ENCODE results near the gene CORO1C.
"Not testable (repeated sequence)": the region's sequence is repeated elsewhere in the genome, so short reads cannot be mapped to it uniquely, and the experiment has no call there.

The CORO1C gene

DNA sequence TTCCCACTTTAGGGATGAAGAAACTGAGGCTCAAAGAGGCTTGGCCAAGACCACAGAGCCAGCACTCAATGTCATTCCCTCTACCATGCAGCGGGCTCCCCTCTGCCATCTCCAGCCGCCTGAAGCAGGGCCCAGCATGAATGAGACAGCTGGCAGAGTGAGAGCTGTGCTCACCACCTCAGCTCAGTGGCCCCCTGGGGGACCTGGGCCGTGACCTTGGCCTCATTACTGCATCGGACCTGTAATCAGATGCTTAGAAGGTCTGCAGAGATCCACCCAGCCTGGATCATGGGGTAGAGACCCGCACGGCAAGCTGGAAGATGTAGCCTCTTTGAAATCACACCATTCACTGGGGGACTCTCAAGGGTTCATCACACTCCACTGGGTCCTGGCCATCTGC is 22.7 kb upstream of the CORO1C start:
- DNase-seq (ENCODE audit: low read depth) = no peak

DNA sequence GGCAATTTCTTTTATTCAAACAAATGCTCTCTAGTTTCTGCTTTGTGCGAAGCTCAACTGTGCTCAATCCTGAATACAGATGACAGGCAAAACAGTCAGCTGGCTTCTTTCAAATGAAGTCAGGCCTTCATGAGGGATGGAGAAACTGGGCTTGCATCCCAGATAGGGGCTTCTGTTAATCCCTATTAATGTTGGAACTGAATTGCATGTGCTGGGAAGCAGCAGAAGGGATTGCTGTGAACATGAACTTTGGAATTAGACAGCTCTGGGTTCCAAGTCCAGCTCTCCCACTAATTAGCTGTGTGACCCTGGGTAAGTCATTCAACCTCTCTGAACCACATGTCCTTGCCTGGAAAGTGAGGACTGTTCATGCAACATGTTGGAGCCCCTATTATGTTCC is 21.1 kb upstream of the CORO1C start:
- DNase-seq (ENCODE audit: low read depth) = no peak

DNA sequence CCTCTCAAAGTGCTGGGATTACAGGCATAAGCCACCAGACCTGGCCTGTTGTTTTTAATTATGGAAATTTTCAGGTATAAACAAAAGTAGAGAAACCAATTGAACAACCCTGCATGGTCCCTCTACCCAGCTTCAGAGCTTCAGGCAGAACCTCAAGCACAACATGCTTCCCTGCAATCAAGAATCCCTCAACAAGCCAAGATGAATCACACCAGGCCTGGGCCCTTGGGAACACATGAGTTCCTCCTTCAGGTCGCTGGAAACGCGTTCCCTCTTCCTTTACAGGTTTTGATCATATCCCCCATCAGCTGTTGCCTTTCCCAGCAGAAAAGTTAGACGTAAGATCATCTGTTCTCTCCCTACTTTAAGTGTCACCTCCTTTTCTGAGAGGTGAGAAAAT is 20.5 kb upstream of the CORO1C start:
- DNase-seq (ENCODE audit: low read depth) = no peak

DNA sequence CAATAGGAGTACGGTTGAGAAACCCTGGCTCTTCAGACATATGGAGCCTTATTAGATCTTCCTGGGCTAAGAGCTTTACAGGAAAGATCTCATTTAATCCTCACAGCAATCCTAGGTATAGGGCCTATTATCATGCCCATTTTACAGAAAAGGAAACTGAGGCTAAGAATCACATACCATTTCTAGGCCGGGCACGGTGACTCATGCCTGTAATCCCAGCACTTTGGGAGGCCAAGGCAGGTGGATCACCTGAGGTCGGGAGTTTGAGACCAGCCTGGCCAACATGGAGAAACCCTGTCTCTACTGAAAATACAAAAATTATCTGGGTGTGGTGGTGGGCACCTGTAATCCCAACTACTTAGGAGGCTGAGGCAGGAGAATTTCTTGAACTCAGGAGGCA is 19.7 kb upstream of the CORO1C start:
- DNase-seq (ENCODE audit: low read depth) = not testable (repeated sequence)

DNA sequence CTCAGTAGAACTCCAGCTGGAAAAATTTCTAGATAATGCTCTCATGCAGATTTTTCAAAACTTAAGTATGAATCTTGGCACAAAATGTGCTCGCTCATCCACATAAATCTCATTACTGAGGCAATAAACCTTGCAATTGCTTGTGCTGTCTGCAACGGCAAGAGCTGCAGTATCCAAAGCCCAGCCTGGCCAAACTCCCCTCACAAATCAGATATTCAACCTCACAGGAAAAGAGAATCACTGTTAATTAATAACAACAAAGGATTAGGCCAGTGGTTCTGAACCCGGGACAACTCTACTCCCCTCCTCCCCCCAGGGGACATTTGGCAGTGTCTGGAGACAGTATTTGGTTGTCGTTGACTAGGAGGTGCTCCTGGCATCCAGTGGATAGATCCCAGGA is 19.2 kb upstream of the CORO1C start:
- DNase-seq (ENCODE audit: low read depth) = no peak

DNA sequence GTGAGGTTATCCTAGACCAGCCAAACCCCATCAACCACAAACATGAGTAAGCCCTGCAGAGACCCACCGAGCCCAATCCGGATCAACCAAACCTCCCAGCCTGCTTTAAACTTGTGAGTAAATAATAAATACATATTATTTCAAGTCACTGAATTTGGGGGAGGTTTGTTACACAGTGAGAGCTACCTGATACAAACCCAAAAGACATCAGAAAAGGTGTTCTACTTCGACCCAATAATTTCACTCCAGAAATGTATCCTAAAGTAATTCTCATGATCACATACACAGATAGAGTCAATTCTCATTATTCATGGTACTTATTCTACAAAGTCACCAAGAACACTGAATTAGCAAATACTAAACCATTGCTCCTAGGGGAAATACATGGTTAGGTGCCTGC is 16.2 kb upstream of the CORO1C start:
- DNase-seq (ENCODE audit: low read depth) = no peak

DNA sequence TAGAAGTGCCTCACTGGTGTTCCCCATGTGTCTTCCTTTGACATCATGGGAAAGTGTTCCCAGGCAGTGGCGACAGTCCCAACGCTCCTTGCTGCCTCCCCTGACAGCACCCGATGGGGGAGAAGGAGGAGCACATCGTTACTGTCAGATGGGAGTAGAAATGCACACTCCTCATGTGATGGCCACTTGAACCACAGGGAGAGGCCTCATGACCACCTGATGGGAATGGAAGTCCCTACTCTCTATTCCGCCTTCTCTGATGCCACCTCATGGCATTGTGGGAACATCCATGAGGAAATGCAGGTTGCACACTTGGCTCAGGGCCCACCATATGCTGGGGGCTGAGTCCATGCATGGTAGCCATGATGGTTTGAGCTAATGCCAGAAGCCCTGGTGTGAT is 14.3 kb upstream of the CORO1C start:
- no peak for DNase-seq (ENCODE audit: low read depth)

DNA sequence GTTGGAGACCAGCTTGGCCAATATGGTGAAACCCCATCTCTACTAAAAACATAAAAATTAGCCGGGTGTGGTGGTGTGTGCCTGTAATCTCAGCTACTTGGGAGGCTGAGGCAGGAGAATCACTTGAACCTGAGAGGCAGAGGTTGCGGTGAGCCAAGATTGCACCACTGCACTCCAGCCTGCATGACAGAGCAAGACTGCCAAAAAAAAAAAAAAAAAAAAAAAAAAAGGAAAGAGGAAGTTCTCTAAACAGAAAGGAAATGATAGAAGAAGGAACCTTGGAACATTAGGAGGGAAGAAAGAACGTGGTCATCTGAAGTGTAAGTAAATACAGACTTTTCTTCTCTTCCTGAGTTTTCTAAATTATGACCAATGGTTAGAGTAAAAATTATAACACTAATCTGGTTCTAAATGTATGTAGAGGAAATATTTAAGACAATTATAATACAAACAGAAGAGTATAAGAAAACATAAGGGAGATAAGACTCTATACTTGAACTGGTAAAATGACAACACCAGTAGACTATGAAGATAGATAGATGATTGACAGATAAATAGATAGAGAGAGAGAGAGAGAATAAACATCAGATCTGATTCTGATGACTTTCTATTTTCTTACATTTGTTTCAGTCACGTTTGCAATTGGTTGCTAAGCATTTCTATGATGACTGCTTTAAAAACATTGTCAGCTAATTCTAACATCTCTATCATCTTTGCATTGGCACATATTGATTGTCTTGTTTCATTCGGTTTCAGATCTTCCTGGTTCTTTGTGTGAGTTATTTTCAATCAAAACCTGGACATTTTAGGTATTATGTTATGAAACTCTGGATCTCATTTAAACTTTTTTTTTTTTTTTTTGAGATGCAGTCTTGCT is 12.9 kb upstream of the CORO1C start:
- DNase-seq (ENCODE audit: low read depth) = no peak

DNA sequence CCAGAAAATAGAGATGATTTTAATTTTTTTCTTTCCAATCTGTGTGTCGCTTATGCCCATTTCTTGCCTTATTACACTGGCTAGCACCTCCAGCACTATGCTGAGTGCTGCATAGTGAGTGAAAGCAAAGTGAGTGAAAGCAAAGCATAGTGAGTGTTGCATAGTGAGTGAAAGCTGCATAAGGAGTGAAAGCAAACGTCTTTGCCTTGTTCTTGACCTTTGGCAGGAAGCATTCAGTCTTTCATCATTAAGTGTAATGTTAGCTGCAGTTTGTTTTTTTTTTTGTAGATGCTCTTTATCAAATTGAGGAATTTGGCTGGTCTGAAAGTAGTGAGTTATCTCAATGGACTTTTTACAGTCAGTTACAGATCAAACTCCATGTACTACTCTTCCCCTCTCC is 6.9 kb upstream of the CORO1C start:
- no peak for DNase-seq (ENCODE audit: low read depth)

DNA sequence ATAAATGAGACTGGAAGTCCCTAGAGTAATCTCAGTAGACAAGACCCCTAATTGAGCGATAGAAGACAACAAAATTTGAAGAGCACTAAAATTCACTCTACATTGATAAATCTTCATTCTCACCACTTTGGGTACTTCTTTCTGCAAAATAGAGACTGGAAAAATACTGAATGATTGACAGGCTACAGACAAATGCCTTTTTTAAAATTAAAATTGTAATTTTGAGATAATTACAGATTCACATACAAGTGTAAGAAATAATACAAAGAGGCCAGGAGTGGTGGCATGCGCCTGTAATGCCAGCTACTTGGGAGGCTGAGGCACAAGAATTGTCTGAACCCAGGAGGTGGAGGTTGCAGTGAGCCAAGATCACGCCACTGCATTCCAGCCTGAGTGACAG is 4.5 kb upstream of the CORO1C start:
- DNase-seq (ENCODE audit: low read depth) = no peak

DNA sequence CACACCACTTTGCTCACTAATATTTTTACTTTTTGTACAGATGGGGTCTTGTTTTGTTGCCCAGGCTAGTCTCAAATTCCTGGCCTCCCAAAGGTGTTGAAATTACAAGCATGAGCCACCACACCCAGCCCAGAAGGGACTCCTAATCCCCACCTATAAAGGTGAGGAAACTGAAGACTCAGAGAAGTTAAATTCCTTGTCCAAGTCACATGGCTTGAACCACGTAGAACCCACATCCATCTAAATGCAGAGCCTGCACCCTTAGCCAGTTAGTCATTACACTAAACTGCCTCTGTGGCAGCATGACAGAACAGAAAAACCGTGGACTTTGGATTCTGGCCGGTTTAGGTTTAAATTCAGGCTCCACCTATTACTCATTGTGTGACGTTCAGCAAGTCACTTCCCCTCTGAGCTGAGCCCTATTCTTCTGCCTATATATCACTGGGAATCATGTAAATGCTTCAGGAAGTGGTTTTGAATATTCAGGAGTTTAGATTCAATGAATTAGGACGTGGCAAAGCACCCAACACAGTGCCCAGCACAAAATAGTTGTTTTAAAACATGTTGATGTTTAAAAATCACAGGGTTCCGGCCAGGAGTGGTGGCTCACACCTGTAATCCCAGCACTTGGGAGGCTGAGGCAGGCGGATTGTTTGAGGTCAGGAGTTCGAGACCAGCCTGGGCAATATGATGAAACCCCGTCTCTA is 3.0 kb upstream of the CORO1C start:
- DNase-seq (ENCODE audit: low read depth) = peak; percentile 75

DNA sequence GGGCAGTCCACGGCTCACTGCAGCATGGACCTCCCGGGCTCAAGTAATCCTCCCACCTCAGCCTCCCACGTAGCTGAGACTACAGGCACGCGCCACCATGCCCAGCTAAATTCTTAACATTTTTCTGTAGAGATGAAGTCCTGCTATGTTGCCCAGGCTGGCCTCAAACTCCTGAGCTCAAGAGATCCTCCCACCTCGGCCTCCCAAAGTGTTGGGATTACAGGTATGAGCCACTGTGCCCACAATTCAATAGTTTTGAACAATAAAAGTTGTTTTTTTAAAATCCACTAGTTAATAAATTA is 1.9 kb upstream of the CORO1C start:
- not testable (repeated sequence) for DNase-seq (ENCODE audit: low read depth)

DNA sequence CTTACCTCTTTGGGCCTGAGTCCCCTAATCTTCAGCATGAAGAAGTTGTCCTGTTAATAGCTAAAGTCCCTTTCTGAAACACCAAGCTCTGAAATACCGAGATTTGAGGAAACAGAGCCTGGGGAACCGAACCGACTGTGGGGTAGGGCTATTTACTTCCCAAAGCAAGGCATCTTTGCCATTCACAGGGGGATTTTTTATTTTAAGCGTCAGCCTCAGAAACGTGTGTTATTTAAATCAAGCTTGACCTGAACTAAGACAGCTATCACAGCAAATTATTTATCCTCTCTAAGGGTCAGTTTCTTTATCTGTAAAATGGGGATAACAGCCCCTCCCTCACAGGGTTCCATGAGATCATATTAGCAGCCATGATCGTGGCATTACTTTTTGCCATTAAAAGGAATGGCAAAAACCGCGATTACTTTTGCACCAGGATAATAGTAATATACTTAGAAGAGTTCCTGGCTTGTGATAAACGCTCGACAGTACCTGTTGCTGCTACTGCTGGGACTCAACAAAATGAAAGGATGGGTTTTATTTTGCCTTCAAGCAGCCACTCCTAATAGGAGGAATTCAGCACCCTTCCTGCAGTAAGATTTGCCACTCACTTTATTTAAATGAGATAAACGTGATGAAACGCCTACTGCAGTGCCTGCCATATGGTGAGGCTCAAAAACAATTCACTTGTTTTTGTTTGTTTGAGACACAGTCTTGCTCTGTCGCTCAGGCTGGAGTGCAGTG is 1.3 kb upstream of the CORO1C start:
- DNase-seq (ENCODE audit: low read depth) = no peak

DNA sequence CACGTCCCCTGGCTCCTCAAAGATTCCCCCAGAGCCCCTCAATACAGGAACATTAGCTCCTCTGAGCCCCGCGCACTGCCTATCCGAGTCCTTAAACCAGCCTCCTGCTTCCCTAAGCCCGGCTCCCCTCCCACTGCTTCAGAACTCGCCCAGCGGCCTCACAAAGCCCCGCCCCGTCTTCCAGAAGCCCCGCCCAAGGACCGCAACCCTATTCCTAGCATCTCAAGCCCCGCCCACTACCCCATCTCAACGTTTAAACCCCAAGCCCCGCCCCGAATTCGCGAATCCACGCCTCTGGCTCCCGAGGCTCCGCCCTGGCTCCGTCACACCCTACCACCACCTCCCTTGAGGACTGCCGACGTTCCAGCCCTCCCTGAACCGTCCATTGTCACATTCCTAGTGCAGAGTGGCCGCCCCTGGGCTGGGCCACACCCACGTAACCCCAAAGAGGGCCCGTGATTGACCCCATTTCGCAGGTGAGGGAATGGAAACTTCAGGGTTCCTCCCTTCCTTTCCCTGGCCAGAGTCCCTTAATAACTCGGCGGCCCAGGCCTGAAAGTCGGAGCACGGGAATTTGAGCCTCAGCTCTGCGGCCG is 646 bp upstream of the CORO1C start:
- DNase-seq (ENCODE audit: low read depth) = peak; percentile 90

DNA sequence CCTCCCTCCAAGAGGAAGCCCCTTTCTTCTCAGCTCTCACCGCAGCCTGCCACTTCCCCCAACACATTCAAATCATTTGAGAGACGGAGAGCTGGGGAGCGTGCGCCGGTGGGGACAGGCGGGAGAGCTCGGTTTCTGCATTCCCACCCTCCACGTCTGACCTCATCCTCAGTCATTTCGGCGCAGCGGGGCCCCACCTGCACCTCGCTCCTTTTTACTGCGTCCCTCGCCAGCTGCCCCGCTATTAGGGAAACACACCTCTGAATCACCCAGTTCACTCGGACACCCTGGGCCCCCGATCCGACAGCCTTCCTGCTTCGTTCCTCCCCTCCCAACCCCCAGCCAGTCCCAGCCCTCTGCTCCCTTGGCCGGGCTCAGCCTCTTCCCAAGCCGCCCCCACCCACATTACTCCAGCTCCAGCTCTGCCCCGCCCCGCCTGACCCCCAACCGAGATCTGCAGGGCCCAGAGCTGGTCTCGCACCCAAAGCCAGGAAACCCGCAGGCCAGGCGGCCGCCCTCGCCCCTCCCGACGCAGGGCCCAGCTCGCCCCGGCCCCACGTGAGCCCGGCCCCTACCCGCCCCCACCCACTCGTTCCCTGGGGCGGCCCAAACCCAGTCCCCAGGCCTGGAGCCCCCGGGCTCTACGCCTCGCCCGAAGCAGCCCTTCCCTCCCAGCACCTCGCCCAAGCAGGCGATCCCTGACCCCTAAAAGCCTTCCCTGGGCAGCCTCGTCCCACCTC is 783 bp downstream of the CORO1C start:
- no peak for DNase-seq (ENCODE audit: low read depth)

DNA sequence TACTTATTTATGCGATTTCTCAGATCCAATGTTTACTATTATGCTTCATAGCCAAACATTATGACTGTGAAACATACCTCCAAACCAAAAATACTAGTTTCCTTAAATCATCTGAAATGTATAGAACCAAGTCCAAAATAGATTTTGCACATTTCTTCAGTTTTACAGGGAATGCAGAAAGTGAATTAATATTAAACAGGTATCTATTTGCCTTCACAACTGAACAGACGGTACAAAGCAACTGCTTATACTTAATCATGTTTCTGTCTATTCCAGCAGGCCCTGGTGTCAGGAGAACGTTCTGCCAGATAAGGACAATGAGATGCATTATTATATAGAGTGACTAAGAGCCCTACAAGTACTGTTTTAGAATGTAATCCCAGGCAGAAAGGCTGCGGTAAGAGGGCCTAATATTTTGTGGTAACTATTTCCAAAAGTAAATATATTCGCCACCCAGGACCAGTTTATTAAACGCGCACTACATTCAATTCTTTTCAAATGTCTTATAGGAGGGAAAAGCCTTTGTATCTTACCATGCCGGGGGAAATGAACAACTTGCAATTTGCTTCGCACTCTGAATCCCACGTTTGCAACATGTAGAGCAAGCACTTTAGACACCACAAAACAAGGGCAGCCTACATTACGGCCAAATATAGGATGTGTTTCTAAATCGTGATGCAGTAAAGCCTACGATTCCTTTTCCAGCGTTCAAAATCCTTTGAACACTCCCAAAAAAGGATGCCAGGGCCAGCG is 1.5 kb downstream of the CORO1C start:
- DNase-seq (ENCODE audit: low read depth) = no peak

DNA sequence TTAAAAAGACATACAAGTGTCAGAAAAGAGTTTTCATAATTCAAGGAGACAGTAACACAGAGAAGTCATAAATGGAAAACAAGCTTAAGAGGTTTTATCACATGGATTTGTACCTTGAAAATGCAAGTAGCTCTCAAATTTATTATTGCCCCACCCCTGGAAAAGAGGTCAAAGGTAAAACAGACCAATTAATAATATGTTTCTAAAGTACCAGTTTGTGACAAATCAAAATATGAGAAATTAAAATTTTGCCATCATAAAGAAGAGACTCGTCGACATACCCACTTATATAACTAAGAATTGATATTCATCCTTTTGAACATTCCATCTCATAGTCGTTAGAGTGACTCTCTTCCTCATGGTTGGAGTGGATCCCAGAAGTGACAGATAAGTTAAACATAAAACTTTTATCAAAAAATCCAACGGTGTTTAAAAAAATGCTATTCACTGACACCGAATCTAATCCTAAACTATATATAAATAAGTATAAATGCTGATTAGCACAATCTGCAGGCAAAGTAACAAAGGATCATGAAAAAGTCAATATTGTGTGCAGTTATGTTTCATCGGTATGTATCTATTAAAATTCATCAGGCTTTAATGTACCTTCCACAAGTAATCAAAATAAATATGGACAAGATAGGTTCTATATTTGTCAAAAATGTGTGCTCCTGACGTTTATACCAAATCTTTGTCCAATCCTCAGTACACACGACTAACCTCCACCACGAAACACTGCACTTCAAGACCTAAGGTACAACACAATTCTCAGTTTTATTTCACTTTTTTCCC is 2.3 kb downstream of the CORO1C start:
- no peak for DNase-seq (ENCODE audit: low read depth)

DNA sequence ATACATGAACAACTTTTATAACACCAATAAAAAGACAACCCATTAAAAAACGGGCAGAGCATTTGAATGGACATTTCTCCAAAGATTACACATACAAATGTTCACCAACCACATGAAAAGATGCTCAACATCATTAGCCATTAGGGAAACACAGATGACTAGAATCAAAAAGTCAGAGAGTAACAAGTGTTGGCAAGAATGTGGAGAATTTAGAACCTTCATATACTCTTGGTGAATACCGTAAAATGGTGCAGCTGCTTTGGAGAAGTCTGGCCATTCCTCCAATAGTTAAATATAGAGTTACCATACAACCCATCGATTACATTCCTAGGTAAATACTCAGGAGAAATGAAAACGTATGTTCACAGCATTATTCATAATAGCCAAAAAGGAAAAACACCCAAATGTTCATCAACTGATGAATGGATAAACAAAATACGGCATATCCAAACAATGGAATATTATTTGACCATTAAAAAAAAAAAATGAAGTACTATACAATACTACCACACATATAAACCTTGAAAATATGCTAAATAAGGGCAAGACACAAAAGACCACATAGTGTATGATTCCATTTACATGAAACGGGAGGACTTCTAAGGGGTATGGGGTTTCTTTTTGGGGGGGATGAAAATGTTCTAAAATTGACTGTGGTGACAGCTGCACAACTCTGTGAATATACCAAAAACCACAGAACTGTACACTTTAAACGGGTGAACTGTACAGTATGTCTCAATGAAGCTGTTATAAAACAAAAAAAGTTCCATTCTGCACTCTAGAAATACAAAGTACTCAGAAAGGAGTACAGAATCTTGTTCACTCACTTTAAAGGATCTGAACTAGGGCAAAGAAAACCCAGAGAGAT is 3.2 kb downstream of the CORO1C start:
- DNase-seq (ENCODE audit: low read depth) = no peak

DNA sequence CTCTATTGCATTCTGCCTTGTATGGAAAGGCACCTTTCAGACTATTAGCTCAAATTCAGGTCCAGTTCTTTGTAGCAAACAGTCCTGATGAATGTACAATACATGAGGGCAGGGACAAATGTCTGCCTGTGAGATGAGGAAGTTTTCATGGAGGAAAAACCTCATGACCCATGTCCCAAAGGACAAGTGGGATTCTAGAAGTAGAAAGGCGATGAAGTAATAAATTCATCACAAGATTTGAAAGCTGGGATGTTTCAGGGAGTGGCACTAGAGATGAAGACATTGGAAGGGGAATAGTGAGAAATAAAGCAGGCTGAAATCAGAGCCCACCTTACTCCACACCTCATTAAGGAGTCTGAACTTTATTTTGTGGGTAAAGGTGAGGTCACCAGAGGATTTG is 4.2 kb downstream of the CORO1C start:
- no peak for DNase-seq (ENCODE audit: low read depth)

DNA sequence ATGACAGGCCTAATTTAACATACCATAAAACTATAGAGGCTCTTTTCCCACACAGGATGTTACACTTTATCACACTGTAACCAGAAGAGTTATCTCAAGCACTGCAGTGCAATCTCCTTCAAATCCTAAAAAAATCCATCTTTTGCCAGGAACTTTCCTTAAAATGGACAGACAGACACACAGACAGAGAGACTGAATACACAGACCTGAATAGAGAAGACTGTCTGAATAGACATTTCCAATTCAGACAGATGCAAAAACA is 6.5 kb downstream of the CORO1C start:
- DNase-seq (ENCODE audit: low read depth) = no peak
